Hematopoietic multipotent progenitor cell treated with erythropoietin and hydrocortisone succinate and interleukin-3 and kit ligand, for 15 days (in vitro differentiated cells): ENCODE measurements around the gene ABLIM2.

ENCODE experiments used
- DNase-seq: peaks from one replicate; pipeline ENCODE4 v3.0.0-alpha.2; 2015; ENCODE audit warnings: low spot score

ABLIM2 gene

GRCh38 chr4:8174970-8175369, 16.4 kb upstream of the ABLIM2 start:
- no peak for DNase-seq

- DNase-seq = no peak
Observed at GRCh38 chr4:8173492-8174242, 15.1 kb upstream of the ABLIM2 start.

GRCh38 chr4:8171984-8172924, 13.6 kb upstream of the ABLIM2 start:
- no peak for DNase-seq

GRCh38 chr4:8171266-8171665, 12.7 kb upstream of the ABLIM2 start:
- DNase-seq = no peak

GRCh38 chr4:8170341-8170740, 11.7 kb upstream of the ABLIM2 start:
- DNase-seq = no peak

GRCh38 chr4:8169763-8170162, 11.2 kb upstream of the ABLIM2 start:
- no peak for DNase-seq

GRCh38 chr4:8168832-8169598, 10.4 kb upstream of the ABLIM2 start:
- DNase-seq = no peak

GRCh38 chr4:8168232-8168631, 9.6 kb upstream of the ABLIM2 start:
- DNase-seq = no peak

GRCh38 chr4:8167815-8168214, 9.2 kb upstream of the ABLIM2 start:
- DNase-seq = no peak

- DNase-seq = no peak
Observed at GRCh38 chr4:8167291-8167690, 8.7 kb upstream of the ABLIM2 start.

- no peak for DNase-seq
Observed at GRCh38 chr4:8165374-8165896, 6.8 kb upstream of the ABLIM2 start.

- no peak for DNase-seq
Observed at GRCh38 chr4:8164687-8165086, 6.1 kb upstream of the ABLIM2 start.

GRCh38 chr4:8164194-8164565, 5.6 kb upstream of the ABLIM2 start:
- no peak for DNase-seq

GRCh38 chr4:8163436-8164193, 5.0 kb upstream of the ABLIM2 start:
- DNase-seq = no peak

GRCh38 chr4:8163026-8163425, 4.4 kb upstream of the ABLIM2 start:
- no peak for DNase-seq

GRCh38 chr4:8162625-8163024, 4.0 kb upstream of the ABLIM2 start:
- no peak for DNase-seq

GRCh38 chr4:8160572-8160971, 2.0 kb upstream of the ABLIM2 start:
- DNase-seq = no peak

- DNase-seq = no peak
Observed at GRCh38 chr4:8160233-8160560, 1.6 kb upstream of the ABLIM2 start.

- DNase-seq = no peak
Observed at GRCh38 chr4:8159537-8160232, 1.1 kb upstream of the ABLIM2 start.

GRCh38 chr4:8157944-8158709, 486 bp downstream of the ABLIM2 start:
- no peak for DNase-seq
